K562 (cell line): ENCODE measurements around the gene PLXDC2. TPM values are rescaled to one million over a fixed set of nuclear protein-coding genes. Genes with fewer than 3 reads are reported as not detected.

Experiments used
- ATAC-seq: fragments of 200-7000 bp; cut with Tn5 transposase; 3 replicates; pipeline ENCODE4 v1.9.1; 2020; ENCODE audit warnings: moderate library complexity
- BruUV-seq: library from RNA; stranded (reverse); fragments of 400-500 nt; replicated peaks from 2 replicates; lab custom pipeline; 2021; lab: Mats Ljungman, UMichigan
- CTCF ChIA-PET: fragments of 300-600 bp; formaldehyde crosslinking; extraction: SDS; loops from one replicate; lab custom pipeline; 2021; ENCODE audit warnings: low intra/inter-chr PET ratio; lab: Yijun Ruan, JAX
- POLR2A ChIA-PET: fragments of 300-600, 350-650 bp; sonication (Branson Sonifier 250); formaldehyde crosslinking; extraction: SDS; loops from one replicate; lab custom pipeline; 2021; ENCODE audit warnings: antibody characterized with exemption, inconsistent platforms; lab: Yijun Ruan, JAX
- DNase-seq, 4 experiments: peaks; one replicate each; pipeline versions ENCODE4 v3.0.0 to v3.0.0-alpha.2; 2011 to 2018; ENCODE audit warnings: low spot score in 3 of 4, mixed read lengths in 3 of 4; ENCODE audit errors: extremely low read depth in 1 of 4
- FAIRE-seq: peaks from 2 replicates; lab custom pipeline; 2011; peaks lifted over from hg19 to GRCh38; lab: Jason Lieb, UNC
- H2AFZ ChIP-seq: 2 replicates; pipeline ENCODE4 v1.6.0; 2011; ENCODE audit warnings: low read depth, low read length, control low read depth, inconsistent platforms
- H3K27ac ChIP-seq: fragments of 200-600 bp; 3 replicates; pipeline ENCODE4 v1.8.0; 2011; ENCODE audit warnings: low read depth, mild to moderate bottlenecking, control low read depth, inconsistent platforms, low read length, moderate library complexity, mixed read lengths; ENCODE audit errors: extremely low read depth
- H3K27me3 ChIP-seq, 2 experiments: fragments of 300-600 bp in 1 of 2; 2 replicates in 1 of 2; 3 replicates in 1 of 2; pipeline versions ENCODE4 v1.6.0 to v1.8.0; 2011; ENCODE audit warnings: inconsistent platforms in 2 of 2, low read length in 2 of 2, mild to moderate bottlenecking in 1 of 2, mixed read lengths in 1 of 2, moderate library complexity in 1 of 2; ENCODE audit not compliant: control insufficient read depth in 2 of 2, insufficient read depth in 2 of 2
- H3K36me3 ChIP-seq: fragments of 300-600 bp; 3 replicates; pipeline ENCODE4 v1.8.0; 2011; ENCODE audit warnings: mild to moderate bottlenecking, low read length, inconsistent platforms; ENCODE audit not compliant: control insufficient read depth, insufficient read depth
- H3K4me1 ChIP-seq, 2 experiments: fragments of 200-600 bp in 1 of 2; replicated peaks in 1 of 2; 2 replicates in 1 of 2; 3 replicates in 1 of 2; pipeline versions ENCODE4 v1.5.1 to v1.8.0; 2011; ENCODE audit warnings: inconsistent platforms in 2 of 2, low read length in 2 of 2, mild to moderate bottlenecking in 1 of 2, mixed read lengths in 1 of 2, moderate library complexity in 1 of 2; ENCODE audit not compliant: control insufficient read depth in 2 of 2, insufficient read depth in 2 of 2
- H3K4me2 ChIP-seq: 2 replicates; pipeline ENCODE4 v1.6.1; 2011; ENCODE audit warnings: low read length, control low read depth, inconsistent platforms, mixed read lengths; ENCODE audit not compliant: insufficient read depth
- H3K4me3 ChIP-seq: fragments of 200-600 bp; sonication (generic), shearing (Covaris generic); 2 replicates; pipeline ENCODE4 v1.5.1; 2016; ENCODE audit warnings: control low read depth, inconsistent platforms
- H3K79me2 ChIP-seq: fragments of 200-600 bp; 3 replicates; pipeline ENCODE4 v1.8.0; 2011; ENCODE audit warnings: low read length, inconsistent platforms; ENCODE audit not compliant: control insufficient read depth, insufficient read depth
- H3K9ac ChIP-seq, 2 experiments: 2 replicates each; pipeline versions ENCODE4 v1.6.0 to v1.6.1; 2011; ENCODE audit warnings: low read depth in 2 of 2, low read length in 2 of 2, control low read depth in 1 of 2, inconsistent platforms in 1 of 2, mild to moderate bottlenecking in 1 of 2, mixed read lengths in 1 of 2; ENCODE audit not compliant: insufficient read depth in 1 of 2
- H3K9me1 ChIP-seq: one replicate; pipeline ENCODE4 v1.6.0; 2011; ENCODE audit warnings: inconsistent platforms, mild to moderate bottlenecking, low read length, moderate library complexity; ENCODE audit not compliant: control insufficient read depth, insufficient read depth
- H3K9me3 ChIP-seq: replicated peaks from 2 replicates; pipeline ENCODE4 v1.5.1; 2011; ENCODE audit warnings: low read depth, low read length, inconsistent platforms; ENCODE audit not compliant: control insufficient read depth, insufficient read depth
- H4K20me1 ChIP-seq: replicated peaks from 2 replicates; pipeline ENCODE4 v1.6.1; 2011; ENCODE audit warnings: low read length, inconsistent platforms, mixed read lengths; ENCODE audit not compliant: control insufficient read depth, insufficient read depth
- CCNT2 ChIP-seq: IDR thresholded peaks from 2 replicates; pipeline ENCODE4 v1.6.1; 2011; ENCODE audit warnings: borderline replicate concordance, low read depth, mild to moderate bottlenecking, moderate library complexity, mixed read lengths, low read length; ENCODE audit not compliant: insufficient read length; ENCODE audit errors: extremely low read depth
- CHCHD3 ChIP-seq: fragments of 250-450 bp; sonication (Bioruptor Pico); IDR thresholded peaks from 2 replicates; pipeline ENCODE4 v2.1.2; 2022; ENCODE audit warnings: mild to moderate bottlenecking
- FOXK2 ChIP-seq, 2 experiments: fragments of 450-650 bp; IDR thresholded peaks in 1 of 2; conservative IDR thresholded peaks in 1 of 2; 2 replicates each; pipeline ENCODE4 v1.6.1; 2016; ENCODE audit warnings: low read depth in 2 of 2, mild to moderate bottlenecking in 1 of 2
- KLF10 ChIP-seq: fragments of 250-450 bp; sonication (Bioruptor Pico); IDR thresholded peaks from 2 replicates; pipeline ENCODE4 v1.6.1; 2021; ENCODE audit warnings: matching md5 sums
- MCM3 ChIP-seq: fragments of 450-650 bp; IDR thresholded peaks from 2 replicates; pipeline ENCODE4 v1.6.1; 2016
- PATZ1 ChIP-seq: fragments of 250-450 bp; sonication (Bioruptor Pico); IDR thresholded peaks from 2 replicates; pipeline ENCODE4 v1.5.0; 2020; ENCODE audit warnings: mild to moderate bottlenecking, borderline replicate concordance
- RNF219 ChIP-seq: fragments of 250-450 bp; sonication (Bioruptor Pico); IDR thresholded peaks from 2 replicates; pipeline ENCODE4 v1.5.0; 2022; ENCODE audit warnings: mild to moderate bottlenecking
- YBX1 ChIP-seq: fragments of 450-650 bp; IDR thresholded peaks from 2 replicates; pipeline ENCODE4 v1.7.1; 2016; ENCODE audit warnings: mild to moderate bottlenecking
- ZBTB17 ChIP-seq: fragments of 450-650 bp; formaldehyde crosslinking; IDR thresholded peaks from 2 replicates; pipeline ENCODE4 v1.4.0; 2020; ENCODE audit warnings: mild to moderate bottlenecking
- ZNF146 ChIP-seq: IDR thresholded peaks from one replicate; pipeline ENCODE4 v1.6.1; 2018; ENCODE audit warnings: missing compliant biosample characterization; ENCODE audit not compliant: unreplicated experiment
- ZNF512 ChIP-seq: IDR thresholded peaks from 2 replicates; pipeline ENCODE4 v1.6.1; 2016; ENCODE audit warnings: missing genetic modification characterization, missing compliant biosample characterization
- ZNF695 ChIP-seq: fragments of 450-650 bp; formaldehyde crosslinking; IDR thresholded peaks from 2 replicates; pipeline ENCODE4 v1.4.0; 2020; ENCODE audit warnings: mild to moderate bottlenecking, moderate library complexity
- WGBS: fragments of 100-300 bp; shearing (Covaris generic); methylation state at CpG from one replicate; pipeline ENCODE4 v1.1.6; 2016; ENCODE audit warnings: low coverage, mixed read lengths; ENCODE audit not compliant: insufficient coverage; ENCODE audit errors: missing lambda C conversion rate; 5-methylcytosine and 5-hydroxymethylcytosine counted together
- in situ Hi-C: fragments of 300-500 bp; cut with MboI; formaldehyde crosslinking; loops from 4 replicates; pipeline ENCODE4 v1.15.0; 2018; ENCODE audit warnings: inconsistent platforms, mixed read lengths
- intact Hi-C: fragments of 100-400 bp; cut with micrococcal nuclease; formaldehyde crosslinking; loops from 2 replicates; pipeline ENCODE4 v1.14.2; 2022
- polyA plus RNA-seq, 8 experiments: library from polyadenylated mRNA; depleted of rRNA in 4 of 8; stranded (reverse) in 5 of 8; unstranded in 3 of 8; fragments of >200 nt; fragmentation: Nextera tagmentation in 2 of 8; fragmentation: Illumina TruSeq in 1 of 8; extraction: Ambion mirVana in 2 of 8; extraction: Trizol in 1 of 8; gene quantifications; 2 replicates each; pipeline versions ENCODE4 v1.2.1 to v1.2.3, GENCODE V29; 2011 to 2014; ENCODE audit warnings: inconsistent platforms in 1 of 8, missing spikeins in 1 of 8
- total RNA-seq, 7 experiments: library from RNA; depleted of rRNA in 6 of 7; stranded (reverse); fragments of >200 nt in 6 of 7; fragmentation: Illumina TruSeq in 2 of 7; extraction: Trizol in 2 of 7; gene quantifications; 2 replicates each; pipeline versions ENCODE4 v1.2.1 to v1.2.3, GENCODE V29; 2011 to 2021; ENCODE audit warnings: low replicate concordance in 1 of 7

Gene PLXDC2
- total and polyA plus RNA-seq, 9 of the 15 experiments (the other 6 are each of a cell fraction or from before 2014, with no cell fraction given): 0.01 to 0.33 (median 0.10) TPM; not detected in 3

- Histone ChIP-seq H2AFZ (no peak overlapping the region), H3K9me3 (no peaks in the 10 kb centered on the region), H3K79me2 (no peaks in the 10 kb centered on the region), H3K36me3 (no peaks in the 10 kb centered on the region), H3K4me2 (no peak overlapping the region)
- ChIA-PET POLR2A (no interaction called here), CTCF (no interaction called here)
- FAIRE-seq: no peak
- ATAC-seq: no peak
- WGBS: under 1% methylated on average over 5 of the region's 5 CpGs
- no TSS peak for BruUV-seq
- TF ChIP-seq MCM3 (no peak), ZNF695 (no peak), YBX1 (no peak), PATZ1 (CRISPR knock-in tag) (no peak), CCNT2 (no peak), ZNF146 (CRISPR knock-in tag) (no peak), RNF219 (CRISPR knock-in tag) (no peak), ZBTB17 (CRISPR knock-in tag) (no peak), ZNF512 (tag) (no peak), KLF10 (no peak), FOXK2 (conservative IDR thresholded peaks at IDR 0.05 in 1 of 2, IDR thresholded peaks at IDR 0.05 in 1 of 2; ENCODE audit: low read depth in 2 of 2) (no peak), CHCHD3 (CRISPR knock-in tag) (no peak)
- TF ChIP-seq, all 486 proteins: peak for 0
- H3K27ac ChIP-seq: no peak overlapping the region
- DNase-seq: no peak
- intact Hi-C loops (no loop called here), in situ Hi-C loops (no loop called here)
- no peaks in the 10 kb centered on the region for H4K20me1 ChIP-seq
- H3K9me1 ChIP-seq: no peaks in the 10 kb centered on the region
- no peak overlapping the region for H3K4me3 ChIP-seq
- no peak overlapping the region for H3K9ac ChIP-seq
- H3K27me3 ChIP-seq: no peaks in the 10 kb centered on the region
- no peaks in the 10 kb centered on the region for H3K4me1 ChIP-seq
These were observed 299.7 kb downstream of the PLXDC2 start for GRCh38 chr10:20115894-20116293.
